Measurements from ENCODE around the gene GAS2.
A peak's percentile ranks its signal among the peaks of the same experiment; 100 is the strongest.

Gene GAS2

GRCh38 chr11:22785251-22785650 lies 118.8 kb downstream of the GAS2 start:
- no peak for DNase-seq (ENCODE audit: extremely low read depth in 1 of 2, low read depth in 1 of 2)

DNA sequence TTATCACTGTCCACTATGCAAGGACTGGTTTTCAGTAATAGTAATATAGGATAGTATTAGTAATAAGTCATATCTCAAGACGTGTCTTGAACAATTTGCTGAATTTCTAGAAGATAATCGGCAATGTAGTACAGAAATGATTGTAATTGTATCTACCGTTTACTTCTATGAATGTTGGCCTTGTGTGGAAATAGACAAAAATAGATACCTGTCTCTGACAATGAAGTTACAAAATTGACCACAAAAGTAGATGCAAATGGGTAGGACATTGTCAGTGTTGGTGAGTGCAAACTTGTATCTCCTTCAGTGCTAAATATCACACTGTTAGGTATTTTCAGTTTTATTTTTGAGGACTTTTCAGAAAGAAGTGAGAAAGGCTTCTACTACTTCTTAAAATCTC lies 120.1 kb downstream of the GAS2 start:
- DNase-seq (ENCODE audit: extremely low read depth in 1 of 2, low read depth in 1 of 2), result no peak

DNA sequence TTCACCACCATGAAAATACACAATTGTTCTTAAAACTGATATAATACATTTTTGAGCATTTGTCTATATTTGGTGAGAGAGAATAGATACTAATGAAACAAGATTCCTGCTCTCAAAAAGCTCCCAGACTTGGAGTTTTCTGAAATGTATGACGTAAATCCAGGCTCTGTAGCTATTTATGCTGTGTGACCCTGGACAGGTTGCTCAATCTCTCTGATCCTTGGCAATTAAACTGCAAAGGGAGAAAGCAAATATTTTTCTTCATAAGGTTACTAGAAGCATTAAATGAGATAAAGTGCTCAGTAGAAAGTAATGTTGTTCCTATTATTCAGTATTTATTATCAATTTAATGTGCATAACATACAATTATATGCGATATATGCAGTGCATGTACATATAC lies 120.6 kb downstream of the GAS2 start:
- no peak for DNase-seq (ENCODE audit: extremely low read depth in 1 of 2, low read depth in 1 of 2)

DNA sequence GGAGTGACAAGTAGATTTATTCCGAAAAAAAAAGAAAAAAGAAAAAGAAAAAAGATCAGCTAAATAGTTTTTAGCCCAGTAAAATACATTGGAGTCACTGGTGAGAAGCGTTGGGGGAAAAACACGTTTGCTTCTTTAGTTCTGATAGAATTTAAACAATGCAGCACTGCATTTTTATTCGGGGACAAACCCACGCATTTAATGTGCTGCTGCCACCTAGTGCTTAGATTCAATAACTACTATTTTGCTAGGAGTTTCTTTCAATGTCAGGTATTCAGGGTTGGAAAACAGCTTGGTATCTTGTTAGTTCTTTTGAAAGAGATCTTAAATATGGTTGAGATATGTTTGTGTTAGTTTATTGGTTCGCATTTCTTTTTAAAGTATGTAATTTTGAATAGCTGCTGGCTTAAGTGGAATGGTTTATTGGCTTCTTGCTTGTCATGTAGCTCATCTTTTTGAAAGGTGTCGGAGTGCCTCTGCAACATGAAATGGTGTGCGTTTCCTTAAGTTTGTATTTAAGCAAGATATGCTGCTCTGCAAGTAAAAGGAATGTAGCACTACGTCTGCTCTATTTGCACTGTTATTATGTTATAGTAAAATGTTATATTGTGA lies 121.2 kb downstream of the GAS2 start:
- no peak for DNase-seq (ENCODE audit: extremely low read depth in 1 of 2, low read depth in 1 of 2)

- no peak for DNase-seq (ENCODE audit: extremely low read depth in 1 of 2, low read depth in 1 of 2)
Observed at GRCh38 chr11:22792497-22792896, 126.1 kb downstream of the GAS2 start.

DNA sequence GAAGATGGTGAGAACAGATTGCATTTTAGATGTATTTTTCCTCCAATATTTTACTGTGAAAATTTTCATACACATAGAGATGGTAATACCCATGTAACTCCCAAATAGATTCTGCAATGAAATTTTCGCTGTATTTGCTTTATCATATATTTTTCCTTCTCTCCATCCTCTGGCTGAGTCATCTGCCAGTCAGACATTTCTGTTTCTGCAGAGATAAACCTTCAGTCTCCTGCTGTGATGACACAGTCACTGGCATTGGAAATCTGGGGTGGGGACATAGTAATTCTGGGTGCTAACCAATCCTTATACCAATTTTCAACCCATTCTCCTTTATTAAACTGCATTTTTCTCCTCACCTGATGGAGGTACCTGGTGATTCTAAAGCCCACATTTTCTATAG lies 129.5 kb downstream of the GAS2 start:
- no peak for DNase-seq (ENCODE audit: extremely low read depth in 1 of 2, low read depth in 1 of 2)

DNA sequence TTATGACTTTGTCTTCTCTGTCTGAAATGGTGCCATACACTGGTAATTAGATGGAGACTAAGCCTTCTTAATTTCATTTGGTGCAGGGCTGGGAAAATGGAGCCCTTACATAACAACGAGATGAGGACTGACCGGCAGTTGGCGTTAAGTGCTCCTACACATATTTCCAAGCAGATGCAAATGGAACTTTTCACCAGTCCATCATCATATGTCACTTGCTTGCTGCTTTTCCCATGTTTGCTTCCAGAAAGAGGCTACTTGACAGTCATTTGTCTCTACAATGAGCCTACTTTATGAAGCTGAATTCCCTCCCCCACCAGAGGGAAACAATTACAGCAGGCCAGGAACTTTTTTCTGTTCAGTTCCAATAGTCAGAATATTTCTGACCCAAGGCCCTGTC lies 130.6 kb downstream of the GAS2 start:
- no peak for DNase-seq (ENCODE audit: extremely low read depth in 1 of 2, low read depth in 1 of 2)

DNA sequence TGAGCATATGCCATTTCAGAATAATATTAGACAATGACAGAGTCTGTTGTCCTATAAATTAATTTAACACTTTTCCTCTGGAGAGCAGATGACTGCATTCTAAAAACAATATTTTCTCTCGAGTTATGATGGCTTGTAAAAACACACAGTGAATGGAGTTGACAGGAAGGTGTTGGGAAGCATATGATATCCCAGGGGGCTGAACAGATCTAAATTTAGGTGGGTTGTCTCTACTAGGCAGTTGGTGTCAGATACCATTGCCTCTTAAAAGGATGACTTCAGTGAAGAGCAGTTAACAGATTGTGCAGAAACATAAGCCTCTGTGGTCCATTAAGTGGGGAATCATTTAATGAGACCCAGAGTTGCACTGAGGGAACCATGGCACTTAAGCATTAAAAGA lies 132.5 kb downstream of the GAS2 start:
- DNase-seq (ENCODE audit: extremely low read depth in 1 of 2, low read depth in 1 of 2), result no peak

GRCh38 chr11:22800482-22800881 lies 134.1 kb downstream of the GAS2 start:
- no peak for DNase-seq (ENCODE audit: extremely low read depth in 1 of 2, low read depth in 1 of 2)

DNA sequence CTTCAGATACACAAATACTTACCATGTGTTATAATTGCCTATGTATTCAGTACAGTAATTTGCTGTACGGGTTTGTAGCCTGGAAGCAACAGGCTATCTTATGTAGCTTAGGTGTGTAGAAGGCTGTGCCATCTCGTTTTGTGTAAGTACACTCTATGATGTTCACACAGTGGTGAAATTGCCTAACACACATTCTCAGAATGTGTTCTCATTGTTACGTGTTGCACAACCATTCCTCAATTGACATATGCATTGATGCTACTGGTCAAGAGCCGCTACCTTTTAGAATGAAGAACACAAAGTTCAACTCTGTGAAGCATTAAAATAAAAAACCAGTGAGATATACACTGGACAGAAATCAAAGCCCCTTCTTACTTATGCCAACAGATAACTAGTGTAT lies 136.4 kb downstream of the GAS2 start:
- no peak for DNase-seq (ENCODE audit: extremely low read depth in 1 of 2, low read depth in 1 of 2)

GRCh38 chr11:22807391-22807790 lies 141.0 kb downstream of the GAS2 start:
- DNase-seq (ENCODE audit: extremely low read depth in 1 of 2, low read depth in 1 of 2), result no peak

- DNase-seq (ENCODE audit: extremely low read depth in 1 of 2, low read depth in 1 of 2), result no peak
Observed at GRCh38 chr11:22807855-22808570, 141.6 kb downstream of the GAS2 start.

DNA sequence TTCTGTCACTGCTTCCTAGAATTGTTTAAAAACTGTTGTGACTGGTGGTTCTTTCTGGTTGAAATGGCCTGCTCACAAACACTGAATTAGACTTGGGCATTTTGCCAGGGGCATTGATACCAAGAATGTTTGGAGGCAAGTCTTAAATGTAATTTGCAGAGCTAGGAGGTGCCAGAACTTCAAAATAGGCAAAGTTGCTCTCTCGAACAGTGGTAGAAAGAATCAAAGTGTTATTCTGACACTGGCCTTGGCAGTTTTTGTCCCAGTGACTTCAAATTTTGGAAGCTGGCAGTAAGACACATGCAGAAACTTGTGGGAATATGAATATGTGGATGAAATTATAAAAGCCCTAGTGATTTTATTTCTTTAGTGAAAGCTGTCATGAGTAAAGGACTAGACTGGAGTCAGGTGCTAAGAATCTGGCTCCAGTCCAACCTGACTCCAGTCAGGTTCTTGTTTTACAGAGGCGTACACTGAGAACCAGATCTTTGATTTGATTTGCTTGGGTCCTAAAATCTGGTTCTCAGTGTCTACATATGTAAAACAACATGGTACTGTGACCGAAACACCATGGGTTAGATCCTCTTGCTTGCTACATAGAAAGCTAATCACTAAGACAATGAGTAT lies 142.3 kb downstream of the GAS2 start:
- DNase-seq (ENCODE audit: extremely low read depth in 1 of 2, low read depth in 1 of 2), result no peak

DNA sequence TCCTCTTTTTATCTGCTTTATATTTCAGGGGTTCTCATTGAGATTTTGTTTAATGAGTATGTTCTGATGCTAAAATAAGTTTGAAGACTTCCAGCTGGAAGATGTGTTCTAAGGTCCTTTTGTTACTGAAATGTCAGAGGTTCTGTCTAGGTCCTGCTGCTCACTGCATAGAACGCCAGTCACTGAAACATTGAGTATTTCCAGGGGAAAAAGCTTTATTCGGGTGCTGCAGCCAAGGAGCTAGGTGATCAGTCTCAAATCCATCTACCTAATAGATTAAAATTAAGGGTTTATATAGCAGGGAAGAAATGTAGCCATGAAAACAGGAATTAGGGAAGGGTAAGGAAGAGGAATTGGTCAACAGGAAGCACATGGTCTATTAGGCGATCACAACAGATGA lies 143.5 kb downstream of the GAS2 start:
- no peak for DNase-seq (ENCODE audit: extremely low read depth in 1 of 2, low read depth in 1 of 2)

DNA sequence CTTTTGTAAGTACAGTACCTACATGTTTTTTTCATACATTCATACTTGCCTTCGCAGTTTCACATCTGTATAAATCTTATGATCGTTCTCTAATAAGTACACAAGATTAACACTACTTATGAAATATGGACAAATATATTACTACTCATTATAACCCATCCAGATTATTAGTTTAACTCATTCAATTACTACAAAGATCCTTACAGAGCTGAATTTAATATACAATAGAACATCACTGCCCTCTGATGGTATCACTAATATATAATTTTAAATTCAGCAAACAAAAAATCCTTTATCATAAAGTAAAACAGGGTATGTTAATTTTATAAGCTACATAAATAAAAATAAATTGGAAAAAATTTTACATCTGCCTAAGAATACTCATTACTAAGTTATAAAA lies 155.8 kb downstream of the GAS2 start:
- DNase-seq (ENCODE audit: extremely low read depth in 1 of 2, low read depth in 1 of 2), result no peak

GRCh38 chr11:22828373-22828772 lies 162.0 kb downstream of the GAS2 start:
- no peak for DNase-seq (ENCODE audit: extremely low read depth in 1 of 2, low read depth in 1 of 2)

GRCh38 chr11:22829231-22830081 lies 163.0 kb downstream of the GAS2 start, which contains the start of gene SVIP:
Gene SVIP (minus strand): TSS chr11:22829801. CDS start chr11:22829748, 53 bp downstream.
- peak; percentile 76 to 86 for DNase-seq (ENCODE audit: extremely low read depth in 1 of 2, low read depth in 1 of 2)

DNA sequence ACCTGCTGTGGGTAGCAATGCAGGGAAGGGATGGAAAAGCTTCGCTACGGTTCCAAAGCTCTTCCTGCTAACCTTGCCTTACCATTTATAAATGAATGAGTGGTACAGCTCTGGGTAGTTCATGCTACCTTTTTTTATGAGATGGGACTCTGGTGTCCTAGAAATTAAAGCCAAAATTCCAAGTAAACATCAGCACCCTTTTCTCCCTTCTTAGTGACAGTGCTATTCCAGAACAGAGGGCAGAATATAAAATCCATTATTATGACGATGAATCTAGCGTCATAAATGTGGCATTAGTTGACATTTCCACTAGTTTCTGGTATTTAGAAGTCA lies 163.6 kb downstream of the GAS2 start:
- no peak for DNase-seq (ENCODE audit: extremely low read depth in 1 of 2, low read depth in 1 of 2)

GRCh38 chr11:22832315-22833015 lies 166.1 kb downstream of the GAS2 start:
- no peak for DNase-seq (ENCODE audit: extremely low read depth in 1 of 2, low read depth in 1 of 2)

DNA sequence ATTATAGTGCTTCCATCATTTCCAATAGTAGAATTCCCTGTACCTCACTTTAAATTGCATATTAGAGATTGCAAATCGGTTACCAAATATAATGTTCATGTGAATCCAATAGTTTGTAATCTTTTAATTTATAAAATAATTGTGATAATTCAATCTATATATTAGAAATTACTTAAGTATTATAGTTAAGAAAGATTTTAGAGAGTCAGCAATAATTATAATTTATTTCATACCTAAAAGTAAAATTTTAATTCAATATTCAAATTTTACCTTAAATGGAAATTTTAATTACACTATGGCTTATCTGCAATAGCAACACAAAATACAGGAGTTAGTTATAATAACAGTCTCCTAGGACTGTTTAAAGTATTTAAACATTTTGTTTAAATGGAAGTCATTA lies 180.3 kb downstream of the GAS2 start:
- no peak for DNase-seq (ENCODE audit: extremely low read depth in 1 of 2, low read depth in 1 of 2)

DNA sequence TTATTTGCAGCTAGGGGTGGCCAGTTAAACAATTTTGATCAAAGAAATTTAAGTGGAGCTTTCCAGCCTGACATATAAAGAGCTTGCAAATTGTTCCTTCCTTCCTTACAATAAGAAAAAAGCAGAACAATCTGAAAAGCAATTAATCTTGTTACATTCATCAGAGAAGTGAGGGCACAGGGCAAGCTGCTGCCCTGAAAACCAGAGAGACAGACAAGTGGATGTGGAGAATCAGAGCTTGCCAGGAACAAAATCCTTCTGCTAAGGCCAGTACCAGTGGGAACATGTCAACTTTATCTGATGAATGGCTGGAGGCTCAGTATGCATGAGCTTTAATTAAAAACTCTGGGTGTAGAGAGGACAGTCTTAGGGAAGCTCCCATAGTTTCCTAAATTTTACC lies 185.1 kb downstream of the GAS2 start:
- no peak for DNase-seq (ENCODE audit: extremely low read depth in 1 of 2, low read depth in 1 of 2)
